Right kidney (tissue), 1 donor: ENCODE data around the gene CWC15.
"Not testable (repeated sequence)": the region's sequence is repeated elsewhere in the genome, so short reads cannot be mapped to it uniquely, and the experiment has no call there.

Source experiments
- DNase-seq: peaks from one replicate; pipeline ENCODE4 v3.0.0-alpha.2; 2016

Gene CWC15

GRCh38 chr11:94923004-94923334 lies 50.4 kb downstream of the CWC15 start:
- DNase-seq = no peak

DNA sequence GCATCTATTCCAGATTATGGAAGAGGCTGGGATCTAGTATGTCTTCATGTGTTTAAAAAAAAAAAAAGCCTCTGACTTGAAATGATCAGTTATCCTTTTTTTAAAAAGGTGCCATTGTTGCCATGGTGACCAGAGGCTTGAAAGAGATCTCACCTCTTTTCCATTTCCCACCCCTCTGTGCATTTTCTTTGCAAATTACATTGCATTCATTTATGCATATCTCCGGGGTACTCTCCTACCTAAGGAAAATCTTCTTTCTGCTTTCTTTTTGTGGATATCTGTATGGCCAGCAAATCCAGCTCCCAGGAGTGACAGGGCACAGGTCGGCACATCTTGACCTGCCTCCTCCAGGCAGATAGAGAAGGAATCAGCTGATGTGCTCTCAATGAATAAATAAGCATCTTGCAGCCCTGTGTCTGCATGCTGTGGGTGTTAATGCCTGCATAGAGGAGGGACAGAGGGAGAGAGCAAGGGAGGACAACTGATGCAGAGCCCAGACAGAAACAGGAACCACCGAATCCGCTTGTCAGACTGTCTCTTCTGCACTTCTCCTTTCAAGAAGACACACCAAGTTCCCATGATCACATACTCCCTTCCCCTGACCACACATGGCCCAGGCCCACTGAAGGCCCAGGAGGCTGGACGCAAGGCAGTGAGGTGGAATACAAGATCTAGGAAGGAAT lies 50.9 kb downstream of the CWC15 start:
- no peak for DNase-seq

DNA sequence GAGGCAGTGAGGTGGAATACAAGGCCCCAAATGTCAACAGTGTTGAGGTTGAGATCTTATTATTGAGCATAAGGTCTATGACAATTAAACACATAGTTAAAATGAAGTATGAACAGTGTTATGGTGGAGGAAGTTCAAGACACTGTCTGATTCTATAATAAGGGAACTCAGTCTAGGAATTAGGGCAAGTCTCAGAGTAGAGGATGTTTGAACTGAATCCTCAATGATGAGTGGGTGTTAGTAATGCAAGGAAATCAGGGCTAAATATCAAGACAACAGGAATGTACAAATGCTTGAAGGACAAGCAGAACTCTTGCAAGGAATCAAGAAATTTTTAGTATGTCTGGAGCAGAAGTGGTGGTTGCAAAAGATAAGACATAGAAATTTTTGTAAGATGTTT lies 53.0 kb downstream of the CWC15 start:
- DNase-seq = no peak

GRCh38 chr11:94913718-94914394 lies 59.5 kb downstream of the CWC15 start:
- DNase-seq = not testable (repeated sequence)

- DNase-seq = no peak
Measured at GRCh38 chr11:94912806-94913205, 60.5 kb downstream of the CWC15 start.
